ENCODE results near the gene TFF1.

The TFF1 gene

DNA sequence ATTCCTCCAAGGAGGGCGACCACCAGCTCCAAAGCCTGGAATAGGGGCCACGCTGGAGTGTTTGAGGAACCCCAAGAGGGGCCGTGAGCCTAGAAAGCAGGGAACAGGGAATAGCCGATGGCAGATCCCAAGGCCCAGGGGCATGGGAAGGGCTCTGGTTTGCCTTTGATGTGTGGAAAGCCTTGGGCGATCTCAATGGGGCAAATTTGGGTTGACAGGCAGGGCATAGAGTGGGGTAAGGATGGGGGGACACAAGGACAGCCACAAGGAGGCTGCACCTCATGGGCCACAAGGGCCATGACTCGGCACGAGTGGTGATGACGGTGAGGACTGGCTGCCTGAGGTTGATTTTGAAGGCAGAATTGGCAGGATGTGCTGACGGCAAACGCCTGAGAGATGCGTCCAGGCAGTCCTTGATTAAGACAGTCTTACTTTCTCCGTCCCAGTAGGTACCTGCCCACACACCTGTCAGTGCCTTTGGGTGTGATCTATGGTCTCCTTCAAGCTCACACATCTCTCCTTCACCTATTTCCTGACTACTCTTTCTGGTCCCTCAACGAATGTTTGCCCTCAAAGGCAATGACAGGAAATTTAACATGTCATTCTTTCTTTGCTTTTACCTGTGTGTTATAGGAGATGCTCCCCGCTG is 31.5 kb upstream of the TFF1 start:
- DNase-seq, result no peak

DNA sequence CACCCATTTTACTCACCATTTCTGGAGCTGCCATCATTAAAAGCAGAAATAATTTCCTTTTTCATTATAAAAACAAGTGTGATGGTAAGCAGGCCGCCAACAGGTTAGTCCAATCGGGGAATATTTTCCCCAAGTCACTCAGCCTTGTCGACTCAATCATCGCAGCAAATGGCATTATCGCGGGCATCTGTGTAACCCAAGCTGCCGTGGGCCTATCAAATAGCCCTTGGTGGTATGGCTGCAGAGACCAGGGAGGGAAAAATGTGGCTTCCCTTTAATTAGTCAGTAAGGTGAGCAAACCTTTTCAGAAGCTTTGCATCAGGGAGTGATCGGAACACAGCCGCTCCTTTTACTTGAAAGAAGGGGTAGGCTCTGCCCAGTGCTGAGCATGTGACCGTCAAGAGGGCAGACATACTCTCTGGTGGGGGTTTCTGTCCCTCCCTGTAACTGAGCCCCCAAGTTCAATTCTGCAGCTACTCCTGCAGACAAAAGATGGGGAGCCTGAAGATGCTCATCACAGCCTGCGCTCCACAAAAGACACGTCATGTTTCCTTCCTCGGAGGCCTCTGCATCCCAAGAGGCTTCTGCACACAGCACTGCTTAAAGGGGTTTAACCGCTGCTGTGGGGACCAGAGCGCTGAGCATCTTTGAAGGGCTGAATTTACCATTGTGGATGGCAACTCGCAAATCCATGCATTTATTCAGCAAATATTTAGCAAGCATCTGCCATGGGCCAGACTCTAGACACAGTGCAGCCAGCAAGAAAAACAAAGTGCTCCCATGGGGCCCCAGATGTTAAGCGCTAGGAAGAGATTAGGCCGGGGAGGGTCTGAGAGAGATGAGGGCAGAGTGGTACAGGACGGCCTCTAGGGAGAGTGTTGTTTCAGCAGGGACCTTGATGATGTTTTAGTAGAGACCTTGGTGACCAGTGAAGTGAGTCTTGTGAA is 30.7 kb upstream of the TFF1 start:
- no peak for DNase-seq

DNA sequence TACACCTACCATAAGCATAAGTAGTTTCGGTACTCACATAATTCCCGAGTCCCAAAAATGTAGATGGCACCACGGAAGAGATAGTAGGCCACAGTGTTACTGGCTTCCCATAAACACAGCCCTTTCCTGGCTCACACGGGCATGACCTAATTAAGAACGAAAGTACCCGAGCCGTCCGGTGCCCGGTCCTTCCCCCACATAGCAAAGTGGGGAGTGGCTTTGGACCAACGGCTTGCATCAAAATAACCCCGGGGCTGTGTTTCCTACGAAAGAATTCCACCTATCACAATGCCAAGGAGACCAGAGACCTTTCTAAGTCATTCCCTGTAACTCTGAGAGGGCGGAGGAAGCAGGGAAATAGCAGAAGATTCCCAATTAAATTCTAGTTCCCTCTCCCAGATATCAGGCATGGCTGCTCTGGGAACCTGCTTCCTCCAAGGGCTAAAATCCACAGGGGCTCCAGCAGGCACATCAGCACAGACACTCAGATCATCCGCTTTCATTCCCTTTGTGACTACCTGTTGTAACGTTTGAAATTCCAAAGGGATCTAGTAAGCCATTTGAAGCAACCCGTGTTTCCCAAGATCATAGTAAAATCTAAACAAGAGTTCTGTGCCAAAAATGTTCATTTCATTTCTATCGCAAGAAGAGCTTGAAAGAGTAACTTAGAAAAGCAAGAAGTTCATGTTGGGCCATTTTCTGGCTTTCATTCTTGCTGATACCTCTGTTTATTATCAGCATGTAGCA is 29.7 kb upstream of the TFF1 start, which contains the start of gene TMPRSS3:
TSS of gene TMPRSS3 (minus strand) at position 148 of the 747 bp plus-strand sequence. CDS start 635 bp downstream, outside the sequence.
- DNase-seq, result no peak

DNA sequence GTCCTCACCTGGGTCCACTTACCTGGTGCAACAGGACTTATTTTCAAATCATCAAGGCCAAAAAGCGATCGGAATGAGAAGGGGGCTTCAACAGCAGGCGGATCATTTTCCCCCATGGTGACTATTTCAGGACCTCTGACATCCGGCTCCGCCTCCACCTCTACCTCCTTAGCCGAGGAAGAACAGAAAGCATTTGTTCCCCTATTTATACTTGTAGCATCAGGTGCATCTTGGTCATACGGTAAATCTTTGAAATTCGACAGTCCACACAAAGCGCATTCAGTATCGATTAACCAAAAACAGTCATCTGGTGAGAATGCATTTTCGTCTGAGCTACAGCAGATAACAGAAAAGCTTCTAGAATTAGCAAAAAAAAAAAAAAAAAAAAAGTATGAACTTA is 29.0 kb upstream of the TFF1 start:
- no peak for DNase-seq

DNA sequence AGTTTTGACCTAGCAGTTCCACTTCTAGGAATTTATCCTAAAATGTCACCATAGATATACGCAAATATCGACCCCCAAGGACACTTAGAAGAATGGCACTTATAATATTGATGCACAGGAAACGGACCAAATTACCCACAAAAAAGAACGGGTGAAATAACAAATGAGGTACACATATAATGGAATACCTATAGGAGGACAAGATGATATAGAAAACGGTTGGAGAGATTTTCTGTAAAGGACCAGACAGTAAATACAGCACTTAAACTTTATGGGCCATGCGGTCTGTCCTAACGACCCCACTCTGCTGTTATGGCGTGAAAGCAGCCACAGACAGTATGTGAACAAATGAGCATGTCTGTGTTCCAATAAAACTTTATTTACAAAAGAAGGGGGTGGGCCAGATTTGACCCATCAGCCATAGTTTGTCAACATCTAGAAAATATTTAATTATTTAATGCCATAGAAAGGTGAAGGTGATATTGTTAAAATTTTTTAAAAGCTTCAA is 27.2 kb upstream of the TFF1 start:
- no peak for DNase-seq

DNA sequence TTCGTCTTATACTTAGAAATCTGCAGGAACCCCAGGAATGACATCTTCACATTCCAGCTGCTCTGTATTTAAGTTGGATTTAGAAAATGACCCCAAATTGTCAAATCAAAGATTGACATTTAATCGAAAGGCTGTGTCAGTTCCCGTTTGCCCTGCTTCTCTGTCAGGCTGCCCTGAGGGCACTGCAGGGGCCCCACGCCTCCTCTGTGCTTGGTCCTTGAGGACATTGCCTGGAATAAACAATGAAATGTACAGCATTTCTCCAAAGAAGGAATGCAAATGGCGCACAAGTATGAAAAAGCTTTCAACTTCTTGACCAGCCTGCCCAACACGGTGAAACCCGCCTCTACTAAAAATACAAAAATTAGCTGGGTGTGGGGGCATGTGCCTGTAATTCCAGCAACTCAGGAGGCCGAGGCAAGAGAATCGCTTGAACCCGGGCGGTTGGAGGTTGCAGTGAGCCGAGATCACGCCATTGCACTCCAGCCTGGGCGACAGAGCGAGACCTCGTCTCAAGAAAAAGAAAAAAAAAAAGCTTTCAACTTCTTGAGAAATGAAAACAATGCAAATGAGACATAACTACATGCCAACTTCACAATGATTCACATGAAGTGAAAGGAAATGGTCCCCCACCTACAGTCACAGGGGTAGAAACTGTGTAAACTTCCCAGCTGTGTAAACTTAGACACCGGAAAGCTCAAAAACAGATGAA is 26.6 kb upstream of the TFF1 start:
- DNase-seq, result no peak

DNA sequence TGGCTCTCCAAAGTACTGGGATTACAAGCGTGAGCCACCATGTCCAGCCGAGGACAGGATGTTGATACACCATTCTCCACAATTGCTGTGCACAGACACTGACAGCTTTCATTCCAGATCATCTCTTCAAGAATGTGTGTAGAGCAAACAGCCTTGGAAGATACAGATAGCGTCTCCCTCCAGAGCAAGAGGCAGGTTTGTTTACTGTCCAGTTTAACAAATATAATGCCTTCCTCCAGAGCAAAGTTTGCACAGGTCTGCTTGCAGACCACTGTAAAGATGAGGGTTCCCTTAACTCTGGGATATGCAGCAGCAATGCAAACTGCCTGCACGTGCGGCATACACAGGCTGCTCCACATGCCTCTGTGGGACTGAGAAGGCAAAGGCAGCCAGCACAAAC is 25.0 kb upstream of the TFF1 start:
- DNase-seq, result no peak

DNA sequence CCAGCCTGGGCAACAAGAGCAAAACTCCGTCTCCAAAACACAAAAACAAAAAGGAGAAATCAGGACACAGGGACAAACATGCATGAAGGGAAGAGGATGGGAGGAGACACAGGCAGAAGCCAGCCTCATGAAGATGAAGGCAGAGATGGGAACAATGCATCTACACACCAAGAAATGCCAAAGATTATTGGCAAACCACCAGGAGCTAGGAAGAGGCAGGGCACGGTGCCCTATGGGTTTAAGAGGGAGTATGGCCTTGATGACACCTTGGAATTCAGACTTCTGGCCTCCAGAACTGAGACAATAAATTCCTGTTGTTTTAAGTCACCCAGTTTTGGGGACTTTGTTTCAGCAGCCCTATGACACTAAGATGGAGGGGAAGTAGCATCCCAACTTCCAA is 24.4 kb upstream of the TFF1 start:
- DNase-seq, result no peak

DNA sequence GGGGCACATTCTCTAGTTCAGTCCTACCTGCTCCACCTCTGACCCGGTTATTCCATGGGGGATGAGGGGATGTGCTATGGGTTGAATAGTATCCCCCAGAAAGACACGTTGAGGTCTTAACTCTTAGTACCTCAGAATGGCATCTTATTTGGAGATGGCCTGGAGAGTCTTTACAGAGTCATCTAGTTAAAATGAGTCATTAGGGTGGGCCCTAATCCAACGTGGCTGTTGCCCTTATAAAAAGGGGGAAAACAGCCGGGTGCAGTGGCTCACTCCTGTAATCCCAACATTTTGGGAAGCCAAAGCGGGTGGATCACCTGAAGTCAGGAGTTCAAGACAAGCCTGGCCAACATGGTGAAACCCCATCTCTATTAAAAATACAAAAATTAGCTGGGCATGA is 23.9 kb upstream of the TFF1 start:
- no peak for DNase-seq

DNA sequence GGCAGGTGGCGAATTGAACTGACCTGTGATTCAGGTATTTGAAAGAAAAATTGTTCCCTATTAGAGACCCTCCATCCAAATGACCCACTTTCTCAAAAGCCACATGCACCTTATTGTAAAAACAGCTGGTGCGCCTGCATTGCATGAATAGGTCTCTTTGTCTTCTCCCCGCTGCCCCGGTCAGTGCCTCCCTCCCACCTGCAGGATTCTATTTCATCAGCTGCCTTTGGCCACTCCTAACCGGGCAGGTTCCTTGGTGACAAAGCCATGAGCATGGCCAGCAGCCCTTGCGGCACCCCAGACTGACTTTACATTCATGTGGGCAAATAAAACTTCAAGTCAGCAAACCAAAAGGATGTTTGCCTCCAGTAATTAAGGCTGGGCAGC is 23.1 kb upstream of the TFF1 start:
- no peak for DNase-seq

DNA sequence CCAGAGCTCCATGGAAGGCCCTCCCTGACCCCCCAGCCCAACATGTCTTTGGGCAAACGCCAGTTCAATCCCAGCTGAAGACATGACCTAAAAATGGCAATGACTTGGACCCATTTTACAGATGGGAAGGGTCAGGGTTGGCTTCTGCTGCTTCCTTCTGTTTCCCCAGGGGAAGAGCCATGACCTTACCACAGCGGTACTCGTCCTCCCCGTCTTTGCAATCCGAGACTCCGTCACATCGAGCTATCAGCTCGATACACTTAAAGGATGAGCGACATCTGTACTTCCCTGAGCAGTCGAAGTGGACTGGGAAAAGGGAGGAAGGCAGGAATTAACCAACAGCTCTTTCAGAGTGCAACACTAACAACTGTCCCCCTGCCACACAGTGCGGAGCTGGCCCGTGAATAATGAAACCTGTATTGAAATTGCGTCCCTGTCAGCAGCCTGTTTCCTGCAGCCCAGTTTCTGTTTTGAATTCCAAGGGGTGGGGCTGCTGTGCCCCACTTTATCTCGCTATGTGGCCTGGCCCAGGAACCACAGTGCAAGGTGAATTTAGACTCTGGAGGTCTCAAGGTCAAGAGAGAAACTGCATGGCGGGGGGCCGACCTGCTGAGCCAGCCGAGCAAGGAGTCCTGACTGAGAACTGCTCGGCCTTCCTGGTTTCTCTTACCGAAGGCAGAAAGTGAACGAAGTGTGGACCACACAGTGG is 22.6 kb upstream of the TFF1 start:
- DNase-seq, result no peak

DNA sequence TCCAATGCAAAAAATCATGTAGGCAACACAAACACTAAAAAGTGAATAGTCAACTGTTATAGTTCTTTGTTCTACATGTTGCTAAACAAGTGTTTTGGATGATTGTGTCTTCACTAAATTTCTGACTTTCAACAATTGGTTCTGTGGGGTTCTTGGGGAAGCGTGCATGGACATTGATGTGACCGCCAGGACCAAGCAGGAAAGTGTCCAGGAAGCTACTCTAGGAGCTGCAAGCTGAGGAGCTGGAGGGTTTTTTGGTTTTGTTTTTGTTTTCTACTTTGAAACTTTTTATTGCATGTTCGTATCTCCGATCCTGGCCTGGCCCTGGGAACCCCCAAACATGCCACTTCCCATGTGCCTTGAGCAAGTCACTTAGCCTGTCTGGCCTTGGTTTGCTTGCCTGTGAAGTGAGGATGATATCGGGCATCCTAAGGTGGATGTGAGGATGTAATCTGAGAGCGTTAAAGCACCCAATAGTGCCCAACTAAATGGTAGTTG is 21.6 kb upstream of the TFF1 start:
- no peak for DNase-seq

DNA sequence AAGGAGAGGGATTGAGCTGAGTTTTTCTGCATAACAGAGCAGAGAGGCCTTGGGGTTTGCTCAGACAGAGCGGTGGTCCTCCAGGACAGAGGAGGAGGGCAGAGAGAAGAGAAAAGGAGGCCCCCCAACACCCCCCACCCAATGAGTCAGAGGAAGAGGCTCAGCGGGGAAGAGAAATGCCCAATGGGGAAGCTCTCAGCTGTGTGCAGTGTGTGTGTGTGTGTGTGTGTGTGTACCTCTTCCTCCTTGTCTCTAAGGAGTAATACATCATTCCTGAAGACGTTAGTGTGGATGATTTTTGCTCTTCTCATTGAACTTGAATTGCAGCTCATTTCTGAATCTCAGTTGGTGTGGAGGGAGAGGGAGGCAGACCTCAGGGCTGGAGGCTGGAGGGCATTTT is 20.8 kb upstream of the TFF1 start:
- DNase-seq, result no peak

DNA sequence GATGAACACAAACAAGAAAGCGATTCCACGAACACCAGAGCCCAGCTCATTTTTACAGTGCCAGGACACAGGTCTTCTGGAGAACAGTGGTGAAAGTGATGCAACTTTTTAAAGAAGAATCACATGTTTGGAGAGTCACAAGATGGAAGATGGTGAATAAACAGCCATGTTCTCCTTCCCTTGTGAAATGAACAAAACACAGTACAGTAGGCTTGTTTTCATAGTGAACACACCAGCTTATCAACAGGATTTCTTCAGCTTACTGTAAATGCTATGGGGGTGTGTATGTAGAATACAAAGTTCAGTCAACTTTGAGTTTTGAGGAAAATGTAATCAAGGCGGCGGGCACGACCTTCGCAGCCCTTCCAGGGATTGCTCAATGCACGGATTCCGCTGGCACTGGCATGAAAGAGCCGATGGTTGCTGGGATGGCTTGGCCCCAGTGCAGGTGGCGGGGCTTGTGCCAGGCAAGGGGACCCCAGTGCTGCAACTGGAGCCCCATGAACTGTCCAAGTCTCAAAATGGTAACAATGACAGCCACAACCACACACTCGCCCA is 19.8 kb upstream of the TFF1 start:
- no peak for DNase-seq

DNA sequence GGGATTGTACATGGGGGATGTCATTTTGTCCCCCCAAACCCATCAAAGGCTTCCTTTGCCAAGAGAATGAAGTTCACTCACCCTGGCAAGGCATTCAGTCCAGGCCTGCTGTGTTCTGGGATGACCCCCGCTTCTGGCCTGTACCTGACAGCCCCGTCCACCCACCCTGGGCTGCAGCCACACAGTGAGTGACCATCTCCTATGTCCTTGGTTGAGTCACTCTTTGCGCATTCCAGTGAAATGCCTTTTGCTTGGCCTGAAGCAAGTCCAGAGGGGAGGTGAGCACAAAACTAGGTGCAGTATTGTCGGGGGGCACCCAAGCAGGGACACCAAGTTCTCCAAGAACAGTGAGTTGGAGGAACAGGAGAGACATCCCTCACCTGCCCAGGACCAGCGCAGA is 19.3 kb upstream of the TFF1 start:
- no peak for DNase-seq

DNA sequence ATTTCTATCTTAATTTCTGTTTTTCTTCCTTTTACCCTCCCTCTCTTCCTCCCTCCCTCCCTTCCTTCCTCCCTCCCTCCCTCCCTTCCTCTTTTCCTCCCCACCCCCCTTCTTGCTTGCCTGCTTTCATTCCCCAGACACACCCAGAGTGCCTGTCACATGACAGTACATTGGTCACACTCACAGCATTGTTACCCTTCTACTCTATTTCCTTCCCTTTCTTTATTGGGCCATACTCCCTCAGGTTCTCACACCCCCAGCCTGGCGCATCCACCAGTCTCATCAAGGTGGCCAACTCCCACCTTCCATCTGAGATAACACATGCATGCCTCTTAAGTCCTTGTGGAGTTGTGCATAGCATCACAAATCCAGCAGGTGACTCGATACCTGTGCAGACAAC is 18.7 kb upstream of the TFF1 start:
- no peak for DNase-seq

DNA sequence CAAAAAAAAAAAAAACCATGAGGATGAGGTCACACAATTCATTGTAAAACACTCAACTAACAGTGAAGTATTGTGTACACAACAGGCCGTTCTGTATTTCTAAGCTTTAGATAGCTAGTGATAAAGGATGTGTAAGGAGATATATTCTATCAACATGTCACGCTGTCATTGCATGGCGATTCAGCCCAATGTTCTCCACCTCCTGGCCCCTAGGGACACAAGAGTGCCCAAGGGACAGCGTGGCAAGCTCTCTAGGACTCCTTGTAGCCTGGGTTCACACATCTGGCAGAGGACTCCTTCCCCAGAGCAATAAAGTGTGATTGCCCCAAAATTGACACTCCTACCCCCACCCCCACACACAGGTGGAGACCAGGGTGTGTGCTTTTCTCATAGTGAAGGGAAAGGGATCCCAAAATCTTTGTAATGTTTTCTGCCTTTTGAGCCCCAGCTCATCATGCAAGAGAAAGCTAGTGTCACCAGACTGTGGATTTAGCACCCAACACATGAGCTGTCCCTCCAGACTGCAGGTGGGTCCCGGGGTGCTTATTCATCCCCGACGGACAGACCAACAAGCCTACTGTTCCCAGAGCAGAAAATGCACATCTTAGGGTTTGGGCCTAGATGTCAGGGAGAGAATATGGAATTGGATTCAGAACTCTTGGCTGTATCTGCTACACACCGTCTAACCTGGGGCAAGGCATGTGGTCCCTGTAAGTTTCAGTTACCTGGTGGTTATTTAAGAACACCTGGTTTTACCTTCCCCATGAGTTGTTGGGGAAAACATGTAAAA is 18.0 kb upstream of the TFF1 start:
- DNase-seq, result no peak

DNA sequence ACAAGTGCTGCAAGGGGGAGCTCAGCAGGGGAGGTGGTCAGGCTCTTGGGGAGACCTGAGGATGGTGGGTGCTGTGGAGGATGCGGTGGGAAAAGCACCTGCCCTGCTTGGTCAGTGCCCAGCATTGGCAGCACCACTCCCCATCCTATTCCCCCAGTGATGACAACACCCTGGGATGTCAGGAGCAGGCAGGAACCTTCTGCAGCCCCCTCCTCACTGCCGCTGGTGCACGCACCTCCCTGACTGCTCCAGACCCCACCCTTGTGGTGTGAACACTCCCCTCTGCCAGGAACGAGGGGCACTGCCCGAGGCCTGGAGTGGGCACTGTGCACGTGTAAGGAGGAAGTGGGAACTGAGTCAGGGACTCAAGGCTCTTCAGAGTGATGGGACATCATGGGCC is 17.0 kb upstream of the TFF1 start:
- no peak for DNase-seq

DNA sequence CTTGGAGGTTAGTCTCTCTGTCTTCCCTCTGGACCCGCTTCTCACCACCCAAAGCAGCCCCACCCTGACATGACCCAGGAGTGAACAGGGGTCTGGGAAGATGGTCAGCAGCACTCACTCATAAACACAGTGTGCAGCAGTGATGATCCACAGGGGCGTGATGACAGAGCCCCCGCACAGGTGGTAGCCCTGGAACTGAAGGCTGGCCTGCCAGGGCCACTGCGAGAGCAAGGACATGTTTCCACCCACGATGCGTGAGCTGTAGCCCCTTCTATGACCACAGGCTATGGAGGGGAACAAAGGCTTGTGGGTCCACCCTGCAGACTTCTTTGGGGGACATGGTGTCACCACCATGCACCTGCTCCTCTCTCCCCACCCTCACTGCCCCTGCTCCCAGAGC is 16.6 kb upstream of the TFF1 start:
- no peak for DNase-seq

DNA sequence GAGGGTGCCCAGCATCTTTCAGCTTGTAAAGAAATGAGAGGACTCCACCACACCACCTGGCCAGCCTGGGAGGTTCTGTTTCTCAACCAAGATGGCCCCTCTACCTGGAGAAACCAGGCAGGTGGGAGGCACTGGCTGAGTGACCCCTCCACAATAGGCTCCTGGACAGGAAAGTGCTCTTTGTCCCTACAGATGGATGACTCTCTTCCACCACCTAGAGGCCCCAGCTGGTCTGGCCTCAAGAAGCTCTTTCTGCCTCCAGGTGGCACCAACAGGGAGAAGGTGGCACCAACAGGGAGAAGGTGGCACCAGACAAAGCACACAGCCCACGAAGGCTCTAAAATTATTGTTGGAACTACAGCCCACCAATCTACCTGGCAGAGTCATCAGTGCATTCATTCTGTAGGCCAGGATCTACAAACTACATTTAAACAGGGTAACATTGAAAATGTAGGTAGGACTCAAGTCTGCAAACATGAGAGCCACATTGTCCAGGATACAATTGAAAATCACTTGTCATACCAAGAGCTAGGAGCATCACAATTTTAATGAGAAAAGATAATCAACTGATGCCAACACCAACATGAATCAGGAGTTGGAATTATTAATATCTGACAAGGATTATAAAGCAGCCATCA is 15.1 kb upstream of the TFF1 start:
- peak; percentile 64 for DNase-seq

Measured in CD4-positive, alpha-beta T cell treated with Interleukin-12 subunit alpha and Interleukin-12 subunit beta, for 1 hour (primary cell).